ENCODE results near the gene OR5H1. TPM values are rescaled to one million over a fixed set of nuclear protein-coding genes. Genes with fewer than 3 reads are reported as not detected.
A peak's percentile ranks its signal among the peaks of the same experiment; 100 is the strongest.

Gene OR5H1
- total RNA-seq, 1 experiment from 2014 or later: not detected

DNA sequence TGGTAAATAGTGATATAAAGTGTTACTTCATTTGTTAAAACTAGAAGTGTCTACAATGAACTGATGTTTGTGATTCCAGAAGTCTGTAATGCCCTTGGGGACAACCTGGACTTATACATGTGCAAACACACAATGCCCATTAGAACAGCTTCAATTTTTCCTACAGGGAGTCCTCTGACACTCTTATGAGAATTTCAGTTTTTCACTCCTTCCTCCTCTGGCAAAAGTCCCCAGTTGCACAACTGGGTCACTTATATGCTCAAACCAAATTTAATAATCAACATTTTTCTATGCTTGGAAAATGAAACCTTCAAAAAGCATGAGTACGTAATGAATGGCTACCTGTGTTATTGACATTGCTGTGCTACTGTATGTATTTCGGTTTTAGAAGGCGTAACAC is 35.9 kb downstream of the OR5H1 start, which contains the start of gene OR5H15:
OR5H15 (plus strand) TSS at position 301 of the 400 bp plus-strand sequence. CDS start 2,004 bp downstream, outside the sequence.
- H3K9me3 ChIP-seq (ENCODE audit: insufficient read depth, low read depth): no peaks in the 10 kb centered on the region
- CTCF ChIA-PET: no interaction called here
- H3K36me3 ChIP-seq (ENCODE audit: low read depth): no peaks in the 10 kb centered on the region
- no peak within 1 kb of the TSS for H3K27ac ChIP-seq
- H3K4me2 ChIP-seq: no peak within 1 kb of the TSS
- H3K9me2 ChIP-seq (ENCODE audit: insufficient read depth): no peaks in the 10 kb centered on the region
- H4K20me1 ChIP-seq (ENCODE audit: insufficient read depth): no peaks in the 10 kb centered on the region
- H3F3A ChIP-seq (ENCODE audit: insufficient read depth, low read depth): no peaks in the 10 kb centered on the region
- POLR2A ChIA-PET (ENCODE audit: unreplicated experiment): no interaction called here
- intact Hi-C loops (cut with micrococcal nuclease; ENCODE audit: unreplicated experiment): no loop called here
- no peak within 1 kb of the TSS for H3K4me3 ChIP-seq
- BruUV-seq (replicated peaks): no TSS peak
- no peaks in the 10 kb centered on the region for H3K27me3 ChIP-seq (ENCODE audit: insufficient read depth, low read depth)
- no peaks in the 10 kb centered on the region for H3K4me1 ChIP-seq (replicated peaks; ENCODE audit: insufficient read depth)
- no peak for DNase-seq
- TF ChIP-seq, protein P1, sequence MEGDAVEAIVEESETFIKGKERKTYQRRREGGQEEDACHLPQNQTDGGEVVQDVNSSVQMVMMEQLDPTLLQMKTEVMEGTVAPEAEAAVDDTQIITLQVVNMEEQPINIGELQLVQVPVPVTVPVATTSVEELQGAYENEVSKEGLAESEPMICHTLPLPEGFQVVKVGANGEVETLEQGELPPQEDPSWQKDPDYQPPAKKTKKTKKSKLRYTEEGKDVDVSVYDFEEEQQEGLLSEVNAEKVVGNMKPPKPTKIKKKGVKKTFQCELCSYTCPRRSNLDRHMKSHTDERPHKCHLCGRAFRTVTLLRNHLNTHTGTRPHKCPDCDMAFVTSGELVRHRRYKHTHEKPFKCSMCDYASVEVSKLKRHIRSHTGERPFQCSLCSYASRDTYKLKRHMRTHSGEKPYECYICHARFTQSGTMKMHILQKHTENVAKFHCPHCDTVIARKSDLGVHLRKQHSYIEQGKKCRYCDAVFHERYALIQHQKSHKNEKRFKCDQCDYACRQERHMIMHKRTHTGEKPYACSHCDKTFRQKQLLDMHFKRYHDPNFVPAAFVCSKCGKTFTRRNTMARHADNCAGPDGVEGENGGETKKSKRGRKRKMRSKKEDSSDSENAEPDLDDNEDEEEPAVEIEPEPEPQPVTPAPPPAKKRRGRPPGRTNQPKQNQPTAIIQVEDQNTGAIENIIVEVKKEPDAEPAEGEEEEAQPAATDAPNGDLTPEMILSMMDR (conservative IDR thresholded peaks at IDR 0.05): no peak
- TF ChIP-seq EZH2 (IDR thresholded peaks at IDR 0.05; ENCODE audit: low read depth): no peak
- no peaks in the 10 kb centered on the region for H3K79me2 ChIP-seq (ENCODE audit: low read depth)
- H2AFZ ChIP-seq: no peak within 1 kb of the TSS

DNA sequence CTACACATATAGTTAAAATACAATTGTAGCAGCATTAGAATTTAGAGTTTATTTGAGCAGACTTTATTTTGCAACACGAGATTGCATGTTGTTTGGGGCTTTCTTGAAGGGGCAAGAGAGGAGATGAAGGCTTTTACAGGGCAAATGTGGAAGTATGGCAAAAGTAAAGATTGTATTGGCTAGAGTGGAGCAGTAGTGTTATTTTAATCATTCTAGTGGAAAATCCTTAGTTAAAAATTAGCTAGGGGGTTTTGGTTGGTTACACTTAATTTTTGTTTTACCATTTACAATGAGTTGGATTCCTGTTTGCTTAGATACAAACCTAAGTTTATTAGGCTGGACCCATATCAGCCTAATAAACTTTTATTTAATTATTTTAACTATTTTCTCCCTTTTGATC is 40.5 kb downstream of the OR5H1 start:
- POLR2A ChIA-PET (ENCODE audit: unreplicated experiment): no interaction called here
- no peak overlapping the region for H3K4me2 ChIP-seq
- intact Hi-C loops (cut with micrococcal nuclease; ENCODE audit: unreplicated experiment): no loop called here

DNA sequence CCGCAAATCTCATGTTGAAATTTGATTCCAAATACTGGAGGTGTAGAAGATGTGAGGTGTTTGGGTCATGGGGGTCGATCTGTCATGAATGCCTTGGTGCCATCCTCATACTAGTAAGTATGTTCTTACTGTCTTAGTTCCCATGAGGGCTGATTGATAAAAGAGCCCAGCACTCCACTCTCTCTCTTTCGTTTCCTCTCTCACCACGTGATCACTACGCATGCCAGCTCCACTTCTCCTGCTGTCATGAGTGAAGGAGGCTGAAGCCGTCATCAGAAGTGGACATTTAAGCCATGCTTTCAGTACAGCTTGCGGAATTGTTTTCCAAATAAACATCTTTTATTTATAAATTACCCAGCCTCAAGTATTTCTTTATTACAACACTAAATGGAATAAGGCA is 42.1 kb downstream of the OR5H1 start:
- Histone ChIP-seq H3K27ac (no peak overlapping the region), H3K9me2 (ENCODE audit: insufficient read depth) (no peaks in the 10 kb centered on the region), H3K9me3 (ENCODE audit: insufficient read depth, low read depth) (no peaks in the 10 kb centered on the region), H3K4me3 (no peak overlapping the region), H3K4me2 (no peak overlapping the region), H3K4me1 (replicated peaks; ENCODE audit: insufficient read depth) (no peaks in the 10 kb centered on the region), H3K79me2 (ENCODE audit: low read depth) (no peaks in the 10 kb centered on the region), H3F3A (ENCODE audit: insufficient read depth, low read depth) (no peaks in the 10 kb centered on the region), H2AFZ (0 out of 2 replicates have a peak overlapping the region, but pooled peaks have one; percentile 13), H4K20me1 (ENCODE audit: insufficient read depth) (no peaks in the 10 kb centered on the region), H3K36me3 (ENCODE audit: low read depth) (no peaks in the 10 kb centered on the region), H3K27me3 (ENCODE audit: insufficient read depth, low read depth) (no peaks in the 10 kb centered on the region)
- no peak for DNase-seq
- CTCF ChIA-PET: no interaction called here
- TF ChIP-seq, protein P1 (conservative IDR thresholded peaks at IDR 0.05): no peak
- TF ChIP-seq EZH2 (IDR thresholded peaks at IDR 0.05; ENCODE audit: low read depth): no peak
- POLR2A ChIA-PET (ENCODE audit: unreplicated experiment): no interaction called here
- intact Hi-C loops (cut with micrococcal nuclease; ENCODE audit: unreplicated experiment): no loop called here
- BruUV-seq (replicated peaks): no TSS peak

More for the DNA sequence above, 40.5 kb downstream of the OR5H1 start:
- TF ChIP-seq, protein P1 (conservative IDR thresholded peaks at IDR 0.05): no peak
- TF ChIP-seq EZH2 (IDR thresholded peaks at IDR 0.05; ENCODE audit: low read depth): no peak
- CTCF ChIA-PET: no interaction called here
- no peaks in the 10 kb centered on the region for H3K9me2 ChIP-seq (ENCODE audit: insufficient read depth)
- DNase-seq: no peak
- H3K79me2 ChIP-seq (ENCODE audit: low read depth): no peaks in the 10 kb centered on the region
- no peaks in the 10 kb centered on the region for H4K20me1 ChIP-seq (ENCODE audit: insufficient read depth)
- H3K27me3 ChIP-seq (ENCODE audit: insufficient read depth, low read depth): no peaks in the 10 kb centered on the region
- no peaks in the 10 kb centered on the region for H3F3A ChIP-seq (ENCODE audit: insufficient read depth, low read depth)
- H3K4me1 ChIP-seq (replicated peaks; ENCODE audit: insufficient read depth): no peaks in the 10 kb centered on the region
- H2AFZ ChIP-seq: 0 out of 2 replicates have a peak overlapping the region, but pooled peaks have one; percentile 6
- no peak overlapping the region for H3K4me3 ChIP-seq
- H3K9me3 ChIP-seq (ENCODE audit: insufficient read depth, low read depth): no peaks in the 10 kb centered on the region
- no peaks in the 10 kb centered on the region for H3K36me3 ChIP-seq (ENCODE audit: low read depth)
- no TSS peak for BruUV-seq (replicated peaks)
- H3K27ac ChIP-seq: no peak overlapping the region

All from PC-9 (cell line).